Measurements from ENCODE around the gene HSD17B13. TPM values are rescaled to one million over a fixed set of nuclear protein-coding genes. Genes with fewer than 3 reads are reported as not detected.
"Not testable (repeated sequence)": the region's sequence is repeated elsewhere in the genome, so short reads cannot be mapped to it uniquely, and the experiment has no call there.

Gene HSD17B13
- total RNA-seq, 1 experiment from 2014 or later = 0.14 TPM

GRCh38 chr4:87304745-87305432 is 17.8 kb downstream of the HSD17B13 start:
- no peaks in the 10 kb centered on the region for H3K36me3 ChIP-seq (replicated peaks; ENCODE audit: control insufficient read depth, insufficient read depth, low read length)
- DNase-seq = no peak
- no peak overlapping the region for H3K4me3 ChIP-seq (ENCODE audit: insufficient read depth, low read depth, low read length)
- H3K27me3 ChIP-seq (ENCODE audit: control insufficient read depth, insufficient read depth, low read length) = no peaks in the 10 kb centered on the region

GRCh38 chr4:87299898-87300297 is 22.8 kb downstream of the HSD17B13 start:
- H3K27me3 ChIP-seq (ENCODE audit: control insufficient read depth, insufficient read depth, low read length) = no peaks in the 10 kb centered on the region
- no peaks in the 10 kb centered on the region for H3K36me3 ChIP-seq (replicated peaks; ENCODE audit: control insufficient read depth, insufficient read depth, low read length)
- H3K4me3 ChIP-seq (ENCODE audit: insufficient read depth, low read depth, low read length) = no peak overlapping the region
- DNase-seq = no peak

GRCh38 chr4:87298362-87298761 is 24.3 kb downstream of the HSD17B13 start:
- H3K27me3 ChIP-seq (ENCODE audit: control insufficient read depth, insufficient read depth, low read length) = no peaks in the 10 kb centered on the region
- no peak overlapping the region for H3K4me3 ChIP-seq (ENCODE audit: insufficient read depth, low read depth, low read length)
- no peak for DNase-seq
- no peaks in the 10 kb centered on the region for H3K36me3 ChIP-seq (replicated peaks; ENCODE audit: control insufficient read depth, insufficient read depth, low read length)

- H3K27me3 ChIP-seq (ENCODE audit: control insufficient read depth, insufficient read depth, low read length); H3K36me3 ChIP-seq (replicated peaks; ENCODE audit: control insufficient read depth, insufficient read depth, low read length); H3K4me3 ChIP-seq (ENCODE audit: insufficient read depth, low read depth, low read length); DNase-seq: not testable (repeated sequence)
Measured at GRCh38 chr4:87294911-87295310, 27.8 kb downstream of the HSD17B13 start.

- not testable (repeated sequence) for DNase-seq
Measured at GRCh38 chr4:87293889-87294288, 28.8 kb downstream of the HSD17B13 start.

GRCh38 chr4:87286970-87287369 is 35.7 kb downstream of the HSD17B13 start:
- DNase-seq = no peak
- no peaks in the 10 kb centered on the region for H3K27me3 ChIP-seq (ENCODE audit: control insufficient read depth, insufficient read depth, low read length)
- H3K4me3 ChIP-seq (ENCODE audit: insufficient read depth, low read depth, low read length) = no peak overlapping the region
- no peaks in the 10 kb centered on the region for H3K36me3 ChIP-seq (replicated peaks; ENCODE audit: control insufficient read depth, insufficient read depth, low read length)

More at GRCh38 chr4:87293889-87294288, 28.8 kb downstream of the HSD17B13 start:
- not testable (repeated sequence) for H3K4me3 ChIP-seq (ENCODE audit: insufficient read depth, low read depth, low read length); H3K27me3 ChIP-seq (ENCODE audit: control insufficient read depth, insufficient read depth, low read length); H3K36me3 ChIP-seq (replicated peaks; ENCODE audit: control insufficient read depth, insufficient read depth, low read length)

GRCh38 chr4:87284268-87284667 is 38.4 kb downstream of the HSD17B13 start:
- DNase-seq; H3K4me3 ChIP-seq (ENCODE audit: insufficient read depth, low read depth, low read length); H3K36me3 ChIP-seq (replicated peaks; ENCODE audit: control insufficient read depth, insufficient read depth, low read length); H3K27me3 ChIP-seq (ENCODE audit: control insufficient read depth, insufficient read depth, low read length): not testable (repeated sequence)

GRCh38 chr4:87283151-87283550 is 39.5 kb downstream of the HSD17B13 start:
- no peak for DNase-seq
- H3K4me3 ChIP-seq (ENCODE audit: insufficient read depth, low read depth, low read length) = no peak overlapping the region
- H3K27me3 ChIP-seq (ENCODE audit: control insufficient read depth, insufficient read depth, low read length) = no peaks in the 10 kb centered on the region
- H3K36me3 ChIP-seq (replicated peaks; ENCODE audit: control insufficient read depth, insufficient read depth, low read length) = no peaks in the 10 kb centered on the region

GRCh38 chr4:87281603-87282002 is 41.1 kb downstream of the HSD17B13 start:
- no peak for DNase-seq
- Histone ChIP-seq H3K4me3 (ENCODE audit: insufficient read depth, low read depth, low read length) (no peak overlapping the region), H3K36me3 (replicated peaks; ENCODE audit: control insufficient read depth, insufficient read depth, low read length) (no peaks in the 10 kb centered on the region), H3K27me3 (ENCODE audit: control insufficient read depth, insufficient read depth, low read length) (no peaks in the 10 kb centered on the region)

GRCh38 chr4:87278335-87278794 is 44.3 kb downstream of the HSD17B13 start:
- Histone ChIP-seq H3K36me3 (replicated peaks; ENCODE audit: control insufficient read depth, insufficient read depth, low read length) (no peaks in the 10 kb centered on the region), H3K27me3 (ENCODE audit: control insufficient read depth, insufficient read depth, low read length) (no peaks in the 10 kb centered on the region), H3K4me3 (ENCODE audit: insufficient read depth, low read depth, low read length) (no peak overlapping the region)
- no peak for DNase-seq

- H3K27me3 ChIP-seq (ENCODE audit: control insufficient read depth, insufficient read depth, low read length) = no peaks in the 10 kb centered on the region
- no peak overlapping the region for H3K4me3 ChIP-seq (ENCODE audit: insufficient read depth, low read depth, low read length)
- H3K36me3 ChIP-seq (replicated peaks; ENCODE audit: control insufficient read depth, insufficient read depth, low read length) = no peaks in the 10 kb centered on the region
Measured at GRCh38 chr4:87275311-87275710, 47.4 kb downstream of the HSD17B13 start.

GRCh38 chr4:87274803-87275202 is 47.9 kb downstream of the HSD17B13 start:
- no peak overlapping the region for H3K4me3 ChIP-seq (ENCODE audit: insufficient read depth, low read depth, low read length)
- DNase-seq = no peak
- H3K36me3 ChIP-seq (replicated peaks; ENCODE audit: control insufficient read depth, insufficient read depth, low read length) = no peaks in the 10 kb centered on the region
- H3K27me3 ChIP-seq (ENCODE audit: control insufficient read depth, insufficient read depth, low read length) = no peaks in the 10 kb centered on the region

More at GRCh38 chr4:87275311-87275710, 47.4 kb downstream of the HSD17B13 start:
- no peak for DNase-seq

- Histone ChIP-seq H3K27me3 (ENCODE audit: control insufficient read depth, insufficient read depth, low read length) (no peaks in the 10 kb centered on the region), H3K4me3 (ENCODE audit: insufficient read depth, low read depth, low read length) (no peak overlapping the region), H3K36me3 (replicated peaks; ENCODE audit: control insufficient read depth, insufficient read depth, low read length) (no peaks in the 10 kb centered on the region)
- DNase-seq = no peak
Measured at GRCh38 chr4:87274327-87274726, 48.4 kb downstream of the HSD17B13 start.

GRCh38 chr4:87270825-87271224 is 51.9 kb downstream of the HSD17B13 start:
- Histone ChIP-seq H3K4me3 (ENCODE audit: insufficient read depth, low read depth, low read length) (no peak overlapping the region), H3K36me3 (replicated peaks; ENCODE audit: control insufficient read depth, insufficient read depth, low read length) (no peaks in the 10 kb centered on the region), H3K27me3 (ENCODE audit: control insufficient read depth, insufficient read depth, low read length) (no peaks in the 10 kb centered on the region)
- DNase-seq = peak; percentile 14

GRCh38 chr4:87270144-87270543 is 52.5 kb downstream of the HSD17B13 start:
- Histone ChIP-seq H3K4me3 (ENCODE audit: insufficient read depth, low read depth, low read length) (no peak overlapping the region), H3K27me3 (ENCODE audit: control insufficient read depth, insufficient read depth, low read length) (no peaks in the 10 kb centered on the region), H3K36me3 (replicated peaks; ENCODE audit: control insufficient read depth, insufficient read depth, low read length) (no peaks in the 10 kb centered on the region)
- DNase-seq = peak; percentile 19

Measured in H7 (cell line).